MCF 10A (cell line): Measurements from ENCODE around the gene EXPH5. TPM values are rescaled to one million over a fixed set of nuclear protein-coding genes. Genes with fewer than 3 reads are reported as not detected.

Source experiments
- BruUV-seq: library from RNA; stranded (reverse); fragments of 400-500 nt; replicated peaks from 2 replicates; lab custom pipeline; 2021; lab: Mats Ljungman, UMichigan
- CTCF ChIA-PET: fragments of 300-600 bp; sonication (Branson Sonifier 250); formaldehyde crosslinking; extraction: SDS; loops from one replicate; lab custom pipeline; 2021; ENCODE audit warnings: antibody characterized with exemption, inconsistent platforms; lab: Yijun Ruan, JAX
- POLR2A ChIA-PET: fragments of 300-600, 350-650 bp; sonication (Branson Sonifier 250); formaldehyde crosslinking; extraction: SDS; loops from one replicate; lab custom pipeline; 2020; ENCODE audit warnings: antibody characterized with exemption, inconsistent platforms; lab: Yijun Ruan, JAX
- DNase-seq: peaks from one replicate; pipeline ENCODE4 v3.0.0-alpha.2; 2018; ENCODE audit not compliant: unreplicated experiment
- H3K27ac Mint-ChIP-seq: one replicate; pipeline ENCODE4 v1.8.0; 2022; ENCODE audit warnings: mild to moderate bottlenecking, low read depth, mixed read lengths; ENCODE audit not compliant: unreplicated experiment
- H3K27me3 Mint-ChIP-seq: one replicate; pipeline ENCODE4 v1.8.0; 2022; ENCODE audit warnings: mixed read lengths; ENCODE audit not compliant: insufficient read depth, unreplicated experiment
- H3K36me3 Mint-ChIP-seq: one replicate; pipeline ENCODE4 v1.8.0; 2022; ENCODE audit warnings: mild to moderate bottlenecking, moderate library complexity, mixed read lengths; ENCODE audit not compliant: insufficient read depth, unreplicated experiment
- H3K4me1 Mint-ChIP-seq: one replicate; pipeline ENCODE4 v1.8.0; 2022; ENCODE audit warnings: mixed read lengths; ENCODE audit not compliant: insufficient read depth, unreplicated experiment
- H3K4me3 Mint-ChIP-seq: one replicate; pipeline ENCODE4 v1.8.0; 2022; ENCODE audit warnings: mild to moderate bottlenecking, moderate library complexity, mixed read lengths; ENCODE audit not compliant: unreplicated experiment
- H3K9me3 Mint-ChIP-seq: one replicate; pipeline ENCODE4 v1.8.0; 2022; ENCODE audit warnings: mixed read lengths; ENCODE audit not compliant: unreplicated experiment
- CTCF ChIP-seq: fragments of 200-600 bp; IDR thresholded peaks from one replicate; pipeline ENCODE4 v1.8.0; 2022; ENCODE audit warnings: antibody characterized with exemption, mild to moderate bottlenecking; ENCODE audit not compliant: unreplicated experiment
- intact Hi-C: fragments of 100-400 bp; cut with micrococcal nuclease; formaldehyde crosslinking; loops from 2 replicates; pipeline ENCODE4 v1.14.1; 2022
- total RNA-seq: library from RNA; stranded (reverse); gene quantifications from 2 replicates; pipeline ENCODE4 v1.2.3, GENCODE V29; 2022

The EXPH5 gene
- total RNA-seq, 1 experiment from 2014 or later = 9.2 TPM

- no peaks in the 10 kb centered on the region for H3K36me3 Mint-ChIP-seq
- H3K27me3 Mint-ChIP-seq = no peaks in the 10 kb centered on the region
- POLR2A ChIA-PET = no interaction called here
- H3K27ac Mint-ChIP-seq = no peak overlapping the region
- no peak for TF ChIP-seq CTCF
- no peak overlapping the region for H3K4me3 Mint-ChIP-seq
- CTCF ChIA-PET = interaction anchor here (0.5 to 1.0 kb wide), 5 partner anchors 65 to 1540 kb away, joined by 3 to 4 read pairs (median 3); no protein-coding TSS in a partner anchor
- H3K4me1 Mint-ChIP-seq = peaks cover 14% of the 10 kb centered on the region
- intact Hi-C loops = no loop called here
- no peaks in the 10 kb centered on the region for H3K9me3 Mint-ChIP-seq
- peak; percentile 8 for DNase-seq
- BruUV-seq = no TSS peak
Observed at GRCh38 chr11:108620958-108621772, 27.6 kb upstream of the EXPH5 start.

- Mint-ChIP-seq H3K4me3 (no peak overlapping the region), H3K9me3 (no peaks in the 10 kb centered on the region), H3K36me3 (no peaks in the 10 kb centered on the region), H3K27me3 (no peaks in the 10 kb centered on the region), H3K4me1 (peaks cover 14% of the 10 kb centered on the region), H3K27ac (no peak overlapping the region)
- TF ChIP-seq CTCF = no peak
- BruUV-seq = no TSS peak
- intact Hi-C loops = no loop called here
- ChIA-PET CTCF (no interaction called here), POLR2A (no interaction called here)
- DNase-seq = no peak
Observed at GRCh38 chr11:108618529-108618928, 25.0 kb upstream of the EXPH5 start.

GRCh38 chr11:108617055-108617454 lies 23.5 kb upstream of the EXPH5 start:
- H3K9me3 Mint-ChIP-seq = no peaks in the 10 kb centered on the region
- no peak for TF ChIP-seq CTCF
- H3K4me3 Mint-ChIP-seq = no peak overlapping the region
- H3K36me3 Mint-ChIP-seq = no peaks in the 10 kb centered on the region
- BruUV-seq = TSS peak; percentile 99
- H3K4me1 Mint-ChIP-seq = peaks cover 14% of the 10 kb centered on the region
- ChIA-PET POLR2A (interaction anchor here (0.9 to 5.4 kb wide), 5 partner anchors 11 to 150 kb away, joined by 4 to 39 read pairs (median 5); partner anchors contain the start of genes C11orf65 and EXPH5), CTCF (no interaction called here)
- peak overlapping the region; percentile 91 for H3K27ac Mint-ChIP-seq
- H3K27me3 Mint-ChIP-seq = no peaks in the 10 kb centered on the region
- no peak for DNase-seq
- intact Hi-C loops = no loop called here

- Mint-ChIP-seq H3K36me3 (no peaks in the 10 kb centered on the region), H3K9me3 (no peaks in the 10 kb centered on the region), H3K4me3 (no peak overlapping the region), H3K4me1 (peaks cover 14% of the 10 kb centered on the region), H3K27ac (peak overlapping the region; percentile 91), H3K27me3 (no peaks in the 10 kb centered on the region)
- BruUV-seq = no TSS peak
- DNase-seq = peak; percentile 96
- intact Hi-C loops = loop anchor here (1.0 kb wide), 1 partner anchor 10 kb away; no protein-coding TSS in a partner anchor
- TF ChIP-seq CTCF = no peak
- ChIA-PET POLR2A (interaction anchor here (0.9 to 5.4 kb wide), 5 partner anchors 10 to 150 kb away, joined by 4 to 39 read pairs (median 5); partner anchors contain the start of genes C11orf65 and EXPH5), CTCF (no interaction called here)
Observed at GRCh38 chr11:108616549-108616948, 23.0 kb upstream of the EXPH5 start.
